Epithelial cell of proximal tubule (primary cell): ENCODE results near the gene RPS3. TPM values are rescaled to one million over a fixed set of nuclear protein-coding genes. Genes with fewer than 3 reads are reported as not detected.

Experiments used
- DNase-seq: peaks from one replicate; pipeline ENCODE4 v3.0.0-alpha.2; 2011; ENCODE audit warnings: low read depth
- H3K4me3 ChIP-seq: 2 replicates; pipeline ENCODE4 v1.5.1; 2011; ENCODE audit warnings: low read depth, mild to moderate bottlenecking, low read length
- CTCF ChIP-seq: conservative IDR thresholded peaks from 2 replicates; pipeline ENCODE4 v1.5.1; 2012; ENCODE audit warnings: low read depth, mild to moderate bottlenecking, low read length
- total RNA-seq: library from RNA; depleted of rRNA; stranded (reverse); fragments of >200 nt; gene quantifications from 2 replicates; pipeline ENCODE4 v1.2.3, GENCODE V29; 2015

The RPS3 gene
- total RNA-seq, 1 donor from 2014 or later: 3,442 TPM

GRCh38 chr11:75429902-75430713 lies 30.8 kb downstream of the RPS3 start:
- H3K4me3 ChIP-seq: peak overlapping the region; percentile 37
- no peak for DNase-seq
- TF ChIP-seq CTCF: no peak

GRCh38 chr11:75430714-75431532 lies 31.6 kb downstream of the RPS3 start:
- peak overlapping the region; percentile 37 for H3K4me3 ChIP-seq
- no peak for DNase-seq
- no peak for TF ChIP-seq CTCF

- H3K4me3 ChIP-seq: no peak overlapping the region
- TF ChIP-seq CTCF: peak; percentile 11
- DNase-seq: no peak
Measured at GRCh38 chr11:75431533-75432525, 32.5 kb downstream of the RPS3 start.

GRCh38 chr11:75432911-75433321 lies 33.6 kb downstream of the RPS3 start, which contains the start of gene KLHL35:
Gene KLHL35 (minus strand): TSS chr11:75433203. CDS start chr11:75430629, 2,574 bp downstream.
- no peak within 1 kb of the TSS for H3K4me3 ChIP-seq
- no peak for DNase-seq
- no peak for TF ChIP-seq CTCF

- no peak overlapping the region for H3K4me3 ChIP-seq
- no peak for DNase-seq
- no peak for TF ChIP-seq CTCF
Measured at GRCh38 chr11:75433443-75433842, 34.1 kb downstream of the RPS3 start.

GRCh38 chr11:75434051-75434450 lies 34.7 kb downstream of the RPS3 start:
- H3K4me3 ChIP-seq: no peak overlapping the region
- DNase-seq: no peak
- TF ChIP-seq CTCF: no peak
